ENCODE results near the gene CMTR2. TPM values are rescaled to one million over a fixed set of nuclear protein-coding genes. Genes with fewer than 3 reads are reported as not detected.

Gene CMTR2
- total and polyA plus RNA-seq, 2 of the 4 experiments (the other 2 are of a cell fraction): 10.6 to 21.9 TPM

DNA sequence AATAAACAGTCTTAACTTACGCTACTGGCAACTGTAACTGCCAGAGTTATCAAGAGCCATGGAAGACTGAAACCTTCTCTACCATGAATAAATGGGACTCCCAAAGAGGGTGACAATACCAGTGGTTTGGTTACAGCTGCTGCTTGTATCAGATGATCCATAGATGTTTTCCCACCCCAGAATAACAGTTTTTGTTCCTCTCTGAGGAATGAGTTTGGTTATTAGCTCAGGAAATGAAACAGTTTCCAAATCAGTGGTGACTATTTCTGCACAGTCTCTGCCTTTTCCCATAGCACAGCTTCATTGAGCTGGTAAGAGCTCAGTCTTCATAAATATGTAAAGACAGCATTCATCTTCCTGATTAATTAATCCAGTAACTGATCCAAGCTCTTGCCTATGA lies 44.7 kb downstream of the CMTR2 start:
- H4K5ac ChIP-seq (ENCODE audit: low read depth, low read length): no peak overlapping the region
- no peak overlapping the region for H2BK20ac ChIP-seq (ENCODE audit: low read depth, low read length)
- no peak overlapping the region for H3K27ac ChIP-seq (ENCODE audit: insufficient read depth, low read length)
- no peak overlapping the region for H3K56ac ChIP-seq (ENCODE audit: extremely low read depth, insufficient read depth, low read length)
- ATAC-seq (ENCODE audit: low read depth): no peak
- no peak overlapping the region for H4K91ac ChIP-seq (ENCODE audit: insufficient read depth, low read depth, low read length)
- no peak overlapping the region for H3K18ac ChIP-seq (ENCODE audit: low read depth, low read length)
- CTCF ChIA-PET: no interaction called here
- H3K27me3 ChIP-seq (ENCODE audit: control insufficient read depth, insufficient read depth, low read length): no peaks in the 10 kb centered on the region
- dilution Hi-C loops (cut with HindIII; ENCODE audit: low sequenced_read_pairs, unreplicated experiment): no loop called here
- no peak overlapping the region for H2AK9ac ChIP-seq (replicated peaks; ENCODE audit: low read depth, low read length, poor library complexity)
- H3K4ac ChIP-seq (ENCODE audit: low read depth, low read length): no peak overlapping the region
- no peak for DNase-seq
- no TSS peak for BruUV-seq (replicated peaks)
- H4K8ac ChIP-seq (ENCODE audit: low read depth in 2 of 2, low read length in 2 of 2): no peak overlapping the region
- no CpG with 5 or more reads among the region's 1 CpG for WGBS, 2 experiments (ENCODE audit: extremely low coverage in 2 of 2, insufficient read length in 1 of 2)
- H2AFZ ChIP-seq (replicated peaks; ENCODE audit: low read length, poor library complexity): no peak overlapping the region
- H3K4me1 ChIP-seq (ENCODE audit: control insufficient read depth, insufficient read depth, low read length): no peaks in the 10 kb centered on the region
- H2BK120ac ChIP-seq (ENCODE audit: low read depth, low read length): no peak overlapping the region
- no peak overlapping the region for H3K14ac ChIP-seq (replicated peaks; ENCODE audit: low read depth, low read length)
- no peak overlapping the region for H3K4me3 ChIP-seq (ENCODE audit: insufficient read depth, low read depth, low read length)
- no peak overlapping the region for H2BK15ac ChIP-seq (ENCODE audit: low read depth, low read length)
- no peak overlapping the region for H2AK5ac ChIP-seq (ENCODE audit: low read depth, low read length)
- no peak overlapping the region for H3K9ac ChIP-seq (ENCODE audit: low read depth, low read length)
- in situ Hi-C loops (cut with MboI; ENCODE audit: low sequenced_read_pairs): no loop called here
- no peak overlapping the region for H2BK5ac ChIP-seq (ENCODE audit: low read depth, low read length, poor library complexity, severe bottlenecking)
- no peaks in the 10 kb centered on the region for H3K36me3 ChIP-seq (ENCODE audit: control insufficient read depth, insufficient read depth, low read length)
- H3K9me3 ChIP-seq (ENCODE audit: control insufficient read depth, insufficient read depth, low read length): no peaks in the 10 kb centered on the region
- H3K79me1 ChIP-seq (ENCODE audit: low read depth in 1 of 2, low read length in 2 of 2): no peaks in the 10 kb centered on the region
- no peaks in the 10 kb centered on the region for H4K20me1 ChIP-seq (ENCODE audit: insufficient read depth, low read length)
- intact Hi-C loops (cut with micrococcal nuclease): no loop called here
- TF ChIP-seq MAFK (IDR thresholded peaks at IDR 0.05; ENCODE audit: low read depth, low read length) (no peak), RCOR1 (IDR thresholded peaks at IDR 0.05; ENCODE audit: insufficient replicate concordance, low read length) (no peak), RFX5 (IDR thresholded peaks at IDR 0.05; ENCODE audit: low read depth, low read length) (no peak), POLR2A (IDR thresholded peaks at IDR 0.05; ENCODE audit: low read depth, low read length) (no peak), BHLHE40 (IDR thresholded peaks at IDR 0.05; ENCODE audit: low read depth, low read length) (no peak)
- no peak overlapping the region for H3K4me2 ChIP-seq (ENCODE audit: low read depth, low read length)
- POLR2A ChIA-PET (ENCODE audit: unreplicated experiment): no interaction called here
- H3K9me1 ChIP-seq (ENCODE audit: insufficient read depth, low read length): no peaks in the 10 kb centered on the region
- no peak overlapping the region for H3K23ac ChIP-seq (ENCODE audit: low read depth, low read length)
